22Rv1 (cell line): ENCODE data around the gene ASCL1.

Experiments used
- H3K27ac ChIP-seq: fragments of 450-650 bp; 2 replicates; pipeline ENCODE4 v1.5.1; 2017
- CTCF ChIP-seq: fragments of 450-650 bp; IDR thresholded peaks from 2 replicates; pipeline ENCODE4 v1.5.1; 2017; ENCODE audit warnings: mild to moderate bottlenecking
- ZFX ChIP-seq: fragments of 450-650 bp; IDR thresholded peaks from 2 replicates; pipeline ENCODE4 v1.6.1; 2017; ENCODE audit warnings: antibody characterized with exemption, borderline replicate concordance

Gene ASCL1

GRCh38 chr12:102957339-102958050, at the start of gene ASCL1:
Gene ASCL1, plus strand, starts transcription at chr12:102957674. Its CDS starts 571 bp downstream, at chr12:102958245.
- TF ChIP-seq ZFX (no peak), CTCF (no peak; the same call in 1 of the 2 replicates)

GRCh38 chr12:102907918-102908317, 49.6 kb upstream of the ASCL1 start:
- H3K27ac ChIP-seq = no peak overlapping the region
- TF ChIP-seq ZFX (no peak), CTCF (no peak)

More at GRCh38 chr12:102957339-102958050, at the start of gene ASCL1:
- no peak within 1 kb of the TSS for H3K27ac ChIP-seq

- no peak overlapping the region for H3K27ac ChIP-seq
- TF ChIP-seq CTCF = no peak
- TF ChIP-seq ZFX = no peak
Observed at GRCh38 chr12:102910137-102910536, 47.3 kb upstream of the ASCL1 start.

- no peak for TF ChIP-seq CTCF
- TF ChIP-seq ZFX = no peak
Observed at GRCh38 chr12:102910792-102911191, 46.7 kb upstream of the ASCL1 start.

GRCh38 chr12:102911320-102911719, 46.2 kb upstream of the ASCL1 start:
- no peak overlapping the region for H3K27ac ChIP-seq
- TF ChIP-seq ZFX (no peak), CTCF (no peak)

More at GRCh38 chr12:102910792-102911191, 46.7 kb upstream of the ASCL1 start:
- no peak overlapping the region for H3K27ac ChIP-seq

GRCh38 chr12:102912258-102912657, 45.2 kb upstream of the ASCL1 start:
- TF ChIP-seq ZFX (no peak), CTCF (no peak)
- H3K27ac ChIP-seq = no peak overlapping the region

GRCh38 chr12:102913453-102914226, 43.8 kb upstream of the ASCL1 start:
- H3K27ac ChIP-seq = no peak overlapping the region
- no peak for TF ChIP-seq ZFX
- TF ChIP-seq CTCF = no peak
